GM12892 (cell line): Measurements from ENCODE around the gene ASCC2.

Experiments used
- POLR2A ChIP-seq: IDR thresholded peaks from 2 replicates; pipeline ENCODE4 v1.6.1; 2011; ENCODE audit warnings: low read depth, low read length, control low read depth
- TAF1 ChIP-seq: IDR thresholded peaks from 2 replicates; pipeline ENCODE4 v1.6.1; 2011; ENCODE audit warnings: low read depth, mild to moderate bottlenecking, control low read depth, low read length, borderline replicate concordance

DNA sequence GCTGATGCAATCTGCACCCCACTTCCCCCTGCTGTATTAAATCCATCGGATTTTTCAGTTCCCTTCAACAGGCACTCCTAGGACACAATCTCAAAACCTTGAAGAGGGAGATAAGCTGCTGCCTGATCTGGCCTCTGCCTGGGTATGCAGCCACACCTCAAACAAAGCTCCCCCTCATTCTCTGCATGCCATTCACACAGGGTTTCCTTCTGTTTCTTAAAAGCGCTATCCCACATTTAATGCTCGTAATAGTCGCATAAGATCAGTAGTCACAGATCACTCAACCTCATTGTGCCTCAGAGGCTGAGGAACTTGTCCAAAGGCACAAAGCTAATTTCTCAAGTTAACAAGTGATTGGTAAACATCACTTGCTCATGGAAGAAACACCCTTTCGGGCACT is 36.9 kb downstream of the ASCC2 start:
- TF ChIP-seq TAF1 (no peak), POLR2A (no peak)
